B cell (primary cell): ENCODE results near the gene ZNF718. TPM values are rescaled to one million over a fixed set of nuclear protein-coding genes. Genes with fewer than 3 reads are reported as not detected.
A peak's percentile ranks its signal among the peaks of the same experiment; 100 is the strongest.

Source experiments
- ATAC-seq: fragments of 200-7000 bp; cut with Tn5 transposase; one replicate; pipeline ENCODE4 v1.10.0; 2021; ENCODE audit warnings: low read depth, mild to moderate bottlenecking, moderate number of reproducible peaks, moderate library complexity
- CTCF ChIA-PET: fragments of 350-600 bp; sonication (Branson Sonifier 250); formaldehyde crosslinking; loops from one replicate; lab custom pipeline; 2021; ENCODE audit warnings: antibody characterized with exemption, inconsistent platforms; lab: Charles Lee
- POLR2A ChIA-PET: fragments of 350-600 bp; sonication (Branson Sonifier 250); formaldehyde crosslinking; loops from one replicate; lab custom pipeline; 2021; ENCODE audit warnings: antibody characterized with exemption; lab: Charles Lee
- DNase-seq: peaks from one replicate; pipeline ENCODE4 v3.0.0; 2013
- H2AFZ ChIP-seq: 2 replicates; pipeline ENCODE4 v1.6.1; 2012; ENCODE audit warnings: mild to moderate bottlenecking, low read depth, low read length; ENCODE audit not compliant: insufficient read depth, poor library complexity, severe bottlenecking
- H3K27ac ChIP-seq, 2 donors: 1 replicate in 1 of 2; 2 replicates in 1 of 2; pipeline ENCODE4 v1.5.1; 2012 to 2013; ENCODE audit warnings: low read length in 2 of 2, mild to moderate bottlenecking in 2 of 2, moderate library complexity in 1 of 2
- H3K27me3 ChIP-seq, 4 experiments: fragments of 200-600 bp in 1 of 4; sonication (generic) in 1 of 4; replicated peaks in 1 of 4; 1 replicate in 2 of 4; 2 replicates in 2 of 4; pipeline versions ENCODE4 v1.6.1 to v1.7.0; 2013 to 2016; ENCODE audit warnings: low read length in 3 of 4, mild to moderate bottlenecking in 2 of 4, mixed read lengths in 1 of 4, moderate library complexity in 1 of 4; ENCODE audit not compliant: insufficient read depth in 4 of 4, control insufficient read depth in 3 of 4; ENCODE audit errors: control extremely low read depth in 1 of 4
- H3K36me3 ChIP-seq, 2 experiments: replicated peaks in 1 of 2; 1 replicate in 1 of 2; 2 replicates in 1 of 2; pipeline versions ENCODE4 v1.6.1 to v1.7.1; 2013; ENCODE audit warnings: low read length in 1 of 2; ENCODE audit not compliant: insufficient read depth in 2 of 2, control insufficient read depth in 1 of 2; ENCODE audit errors: control extremely low read depth in 1 of 2, extremely low read depth in 1 of 2
- H3K4me1 ChIP-seq, 2 donors: fragments of 200-600 bp in 1 of 2; sonication (generic) in 1 of 2; 1 replicate in 1 of 2; 2 replicates in 1 of 2; pipeline versions ENCODE4 v1.5.1 to v1.6.1; 2013 to 2017; ENCODE audit warnings: low read length in 2 of 2; ENCODE audit not compliant: control insufficient read depth in 2 of 2, insufficient read depth in 2 of 2
- H3K4me2 ChIP-seq: replicated peaks from 2 replicates; pipeline ENCODE3; 2012; ENCODE audit warnings: mild to moderate bottlenecking, low read depth, low read length; ENCODE audit not compliant: poor library complexity, severe bottlenecking
- H3K4me3 ChIP-seq, 5 experiments: fragments of 200-600 bp in 1 of 5; sonication (generic) in 1 of 5; 1 replicate in 3 of 5; 2 replicates in 2 of 5; pipeline versions ENCODE4 v1.5.1 to v1.7.0; 2011 to 2016; ENCODE audit warnings: low read length in 4 of 5, mild to moderate bottlenecking in 4 of 5, low read depth in 2 of 5, control low read depth in 1 of 5, moderate library complexity in 1 of 5; ENCODE audit not compliant: insufficient read depth in 1 of 5; ENCODE audit errors: control extremely low read depth in 1 of 5, extremely low read depth in 1 of 5
- H3K79me2 ChIP-seq: fragments of 200-600 bp; sonication (generic); one replicate; pipeline ENCODE4 v1.6.0; 2016; ENCODE audit warnings: low read length; ENCODE audit not compliant: control insufficient read depth, insufficient read depth
- H3K9ac ChIP-seq: fragments of 200-600 bp; sonication (generic); 2 replicates; pipeline ENCODE4 v1.6.1; 2017; ENCODE audit warnings: mild to moderate bottlenecking, low read length, moderate library complexity
- H3K9me3 ChIP-seq, 3 donors: one replicate each; pipeline versions ENCODE4 v1.6.1 to v1.7.1; 2013; ENCODE audit warnings: low read length in 2 of 3; ENCODE audit not compliant: control insufficient read depth in 2 of 3, insufficient read depth in 1 of 3; ENCODE audit errors: control extremely low read depth in 1 of 3
- H4K20me1 ChIP-seq: 2 replicates; pipeline ENCODE4 v1.6.0; 2012; ENCODE audit warnings: mild to moderate bottlenecking, low read length; ENCODE audit not compliant: insufficient read depth, control insufficient read depth, poor library complexity, severe bottlenecking
- H3K27ac Mint-ChIP-seq: one replicate; pipeline ENCODE4 v1.8.0; 2021; ENCODE audit warnings: mixed read lengths
- H3K27me3 Mint-ChIP-seq: one replicate; pipeline ENCODE4 v1.8.0; 2021; ENCODE audit warnings: mixed read lengths
- H3K4me1 Mint-ChIP-seq: one replicate; pipeline ENCODE4 v1.8.0; 2021; ENCODE audit warnings: mixed read lengths
- H3K4me3 Mint-ChIP-seq: one replicate; pipeline ENCODE4 v1.8.0; 2021; ENCODE audit warnings: mixed read lengths
- H3K9me3 Mint-ChIP-seq: one replicate; pipeline ENCODE4 v1.8.0; 2022; ENCODE audit warnings: mixed read lengths; ENCODE audit not compliant: insufficient read depth
- CTCF ChIP-seq: fragments of 200-600 bp; IDR thresholded peaks from one replicate; pipeline ENCODE4 v1.8.0; 2022; ENCODE audit warnings: antibody characterized with exemption, mild to moderate bottlenecking
- EZH2 ChIP-seq: IDR thresholded peaks from 2 replicates; pipeline ENCODE4 v1.6.1; 2012; ENCODE audit warnings: borderline replicate concordance, low read depth, mild to moderate bottlenecking, moderate library complexity, low read length; ENCODE audit not compliant: insufficient read depth, poor library complexity, severe bottlenecking
- WGBS: methylation state at CpG from one replicate; pipeline ENCODE4 v1.1.5; 2013; ENCODE audit warnings: missing lambda C conversion rate; ENCODE audit not compliant: insufficient coverage; 5-methylcytosine and 5-hydroxymethylcytosine counted together
- intact Hi-C: fragments of 100-400 bp; cut with micrococcal nuclease; formaldehyde crosslinking; loops from one replicate; pipeline ENCODE4 v1.10.0; 2022
- polyA plus RNA-seq: library from polyadenylated mRNA; depleted of rRNA; stranded (reverse); fragments of >200 nt; gene quantifications from 2 replicates; pipeline ENCODE4 v1.2.3, GENCODE V29; 2012
- total RNA-seq, 2 donors: library from RNA; stranded (reverse); fragments of 120-200 nt in 1 of 2; gene quantifications; 1 replicate in 1 of 2; 2 replicates in 1 of 2; pipeline versions ENCODE4 v1.2.3 to v1.2.4, GENCODE V29; 2013 to 2022

ZNF718 gene
- total and polyA plus RNA-seq, 2 donors (not counting 1 experiment from before 2014, with no cell fraction given) = 5.3 to 18.0 TPM

- H3K4me1 ChIP-seq = peaks cover 17 to 30% of the 10 kb centered on the region in 2 donors
- Mint-ChIP-seq H3K9me3 (peaks cover 5% of the 10 kb centered on the region), H3K27me3 (no peaks in the 10 kb centered on the region), H3K4me3 (peak overlapping the region; percentile 97), H3K27ac (peak overlapping the region; percentile 98), H3K4me1 (peaks cover 32% of the 10 kb centered on the region)
- H3K79me2 ChIP-seq = peaks cover 55% of the 10 kb centered on the region
- intact Hi-C loops = no loop called here
- DNase-seq (no peak), ATAC-seq (no peak)
- 2% methylated on average over 27 of the region's 30 CpGs for WGBS
- peak overlapping the region; percentile 70 to 82 for H3K27ac ChIP-seq
- peak overlapping the region; percentile 56 to 88 (median 80) for H3K4me3 ChIP-seq
- ChIA-PET POLR2A (interaction anchor here (1.0 to 1.1 kb wide), 3 partner anchors 72 to 549 kb away, joined by 3 to 4 read pairs (median 3); partner anchors contain the start of genes ATP5ME, MYL5, ZNF141 and ZNF595), CTCF (interaction anchor here (1.5 to 2.6 kb wide), 3 partner anchors 10 to 209 kb away, joined by 3 to 10 read pairs (median 7); no protein-coding TSS in a partner anchor)
- H4K20me1 ChIP-seq = peaks cover 4% of the 10 kb centered on the region
- H3K9ac ChIP-seq = peak overlapping the region; percentile 85
- TF ChIP-seq EZH2 (no peak), CTCF (no peak)
- H3K36me3 ChIP-seq = peaks cover 17 to 24% of the 10 kb centered on the region in 2 experiments
- peak overlapping the region; percentile 79 for H3K4me2 ChIP-seq
- H3K27me3 ChIP-seq = no peaks in the 10 kb centered on the region
- peak overlapping the region; percentile 89 for H2AFZ ChIP-seq
- H3K9me3 ChIP-seq = peaks cover 15 to 57% (median 20%) of the 10 kb centered on the region in 3 donors
Observed at GRCh38 chr4:125091-125771, 930 bp downstream of the ZNF718 start.

- Histone ChIP-seq H3K27me3 (no peaks in the 10 kb centered on the region), H3K27ac (peak overlapping the region in 1 of 2 donors; percentile 5), H4K20me1 (peaks cover 4% of the 10 kb centered on the region), H2AFZ (peak overlapping the region; percentile 89), H3K36me3 (peaks cover 17 to 25% of the 10 kb centered on the region in 2 experiments), H3K79me2 (peaks cover 61% of the 10 kb centered on the region), H3K4me2 (peak overlapping the region; percentile 79), H3K4me1 (peaks cover 17 to 26% of the 10 kb centered on the region in 2 donors), H3K4me3 (peak overlapping the region in 4 of 5 experiments; percentile 56 to 88 (median 75)), H3K9me3 (peaks cover 15 to 56% (median 22%) of the 10 kb centered on the region in 3 donors), H3K9ac (peak overlapping the region; percentile 85)
- Mint-ChIP-seq H3K27ac (peak overlapping the region; percentile 74), H3K27me3 (no peaks in the 10 kb centered on the region), H3K4me3 (peak overlapping the region; percentile 97), H3K9me3 (peaks cover 5% of the 10 kb centered on the region), H3K4me1 (peaks cover 32% of the 10 kb centered on the region)
- ChIA-PET POLR2A (no interaction called here), CTCF (interaction anchor here (2.6 kb wide), 1 partner anchor 9 kb away, joined by 10 read pairs; no protein-coding TSS in a partner anchor)
- no peak for TF ChIP-seq CTCF
- no peak for TF ChIP-seq EZH2
- DNase-seq (no peak), ATAC-seq (no peak)
- 57% methylated on average over 5 of the region's 5 CpGs for WGBS
- intact Hi-C loops = no loop called here
Observed at GRCh38 chr4:125833-126232, 1.5 kb downstream of the ZNF718 start.
